Central memory CD8-positive, alpha-beta T cell (primary cell): ENCODE results near the gene CFAP73.
A peak's percentile ranks its signal among the peaks of the same experiment; 100 is the strongest.

Source experiments
- ATAC-seq: fragments of 150-1000 bp; cut with Tn5 transposase; replicated peaks from 2 replicates; pipeline ENCODE4 v1.10.0; 2022; ENCODE audit warnings: mild to moderate bottlenecking, moderate FRiP score, moderate number of reproducible peaks; ENCODE audit not compliant: poor library complexity, severe bottlenecking; ENCODE audit errors: extremely low read depth
- DNase-seq, 2 donors: peaks; one replicate each; pipeline ENCODE4 v3.0.0; 2021; ENCODE audit warnings: low spot score in 2 of 2
- H3K27ac Mint-ChIP-seq: one replicate; pipeline ENCODE4 v1.8.0; 2022; ENCODE audit warnings: low read depth, mild to moderate bottlenecking, moderate library complexity, mixed read lengths
- H3K27me3 Mint-ChIP-seq: one replicate; pipeline ENCODE4 v1.8.0; 2022; ENCODE audit warnings: mixed read lengths
- H3K36me3 Mint-ChIP-seq: one replicate; pipeline ENCODE4 v1.8.0; 2022; ENCODE audit warnings: mild to moderate bottlenecking, moderate library complexity, mixed read lengths; ENCODE audit not compliant: insufficient read depth
- H3K4me1 Mint-ChIP-seq: one replicate; pipeline ENCODE4 v1.8.0; 2022; ENCODE audit warnings: mixed read lengths
- H3K4me3 Mint-ChIP-seq: one replicate; pipeline ENCODE4 v1.8.0; 2022; ENCODE audit warnings: mild to moderate bottlenecking, moderate library complexity, mixed read lengths
- H3K9me3 Mint-ChIP-seq: one replicate; pipeline ENCODE4 v1.8.0; 2022; ENCODE audit warnings: mixed read lengths

CFAP73 gene

DNA sequence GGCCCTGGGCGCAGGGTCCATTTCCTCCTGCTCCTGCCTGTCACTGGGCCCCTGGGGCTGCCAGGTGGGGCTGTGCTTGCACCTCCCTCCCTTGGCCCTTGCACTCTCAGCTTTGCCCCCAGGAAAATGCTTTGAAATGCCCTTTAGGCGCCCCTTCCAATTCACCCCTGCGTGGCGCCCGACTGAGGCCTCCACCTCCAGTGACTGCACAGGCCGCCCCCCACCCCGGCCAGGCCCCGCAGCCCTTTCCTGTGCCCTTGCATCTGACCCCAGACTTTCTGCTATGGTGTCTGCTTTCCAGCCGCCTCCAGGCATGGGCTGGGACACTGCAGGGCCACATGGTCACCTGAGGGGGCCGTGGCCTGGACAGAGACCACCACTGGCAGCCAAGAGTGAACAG is 18.3 kb downstream of the CFAP73 start:
- DNase-seq (no peak), ATAC-seq (no peak)
- H3K36me3 Mint-ChIP-seq = peaks cover 63% of the 10 kb centered on the region
- H3K4me3 Mint-ChIP-seq = no peak overlapping the region
- no peak overlapping the region for H3K27ac Mint-ChIP-seq
- H3K4me1 Mint-ChIP-seq = peaks cover 6% of the 10 kb centered on the region
- H3K27me3 Mint-ChIP-seq = no peaks in the 10 kb centered on the region
- H3K9me3 Mint-ChIP-seq = no peaks in the 10 kb centered on the region

DNA sequence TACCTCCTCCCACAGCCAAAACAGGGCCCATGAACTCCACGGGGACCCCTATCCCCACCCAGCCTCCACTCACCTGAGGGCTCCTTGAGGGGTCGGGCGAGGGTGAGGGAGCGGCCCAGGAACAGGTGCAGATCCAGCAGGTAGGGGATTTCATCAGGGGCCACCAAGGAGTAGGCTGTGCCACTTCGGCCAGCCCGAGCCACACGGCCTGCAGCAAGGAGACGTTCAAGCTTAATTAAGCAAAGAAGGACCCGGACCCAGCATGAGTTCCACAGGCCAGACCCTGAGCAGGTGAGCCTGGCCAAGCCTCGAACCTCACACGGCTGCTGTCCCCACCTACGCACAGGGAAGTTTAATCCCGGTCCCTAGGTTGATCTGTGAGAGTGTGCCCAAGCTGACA is 20.2 kb downstream of the CFAP73 start:
- H3K4me1 Mint-ChIP-seq = peaks cover 11% of the 10 kb centered on the region
- H3K9me3 Mint-ChIP-seq = no peaks in the 10 kb centered on the region
- H3K27ac Mint-ChIP-seq = no peak overlapping the region
- H3K36me3 Mint-ChIP-seq = peaks cover 70% of the 10 kb centered on the region
- H3K4me3 Mint-ChIP-seq = no peak overlapping the region
- no peaks in the 10 kb centered on the region for H3K27me3 Mint-ChIP-seq
- no peak for DNase-seq
- ATAC-seq = no peak

DNA sequence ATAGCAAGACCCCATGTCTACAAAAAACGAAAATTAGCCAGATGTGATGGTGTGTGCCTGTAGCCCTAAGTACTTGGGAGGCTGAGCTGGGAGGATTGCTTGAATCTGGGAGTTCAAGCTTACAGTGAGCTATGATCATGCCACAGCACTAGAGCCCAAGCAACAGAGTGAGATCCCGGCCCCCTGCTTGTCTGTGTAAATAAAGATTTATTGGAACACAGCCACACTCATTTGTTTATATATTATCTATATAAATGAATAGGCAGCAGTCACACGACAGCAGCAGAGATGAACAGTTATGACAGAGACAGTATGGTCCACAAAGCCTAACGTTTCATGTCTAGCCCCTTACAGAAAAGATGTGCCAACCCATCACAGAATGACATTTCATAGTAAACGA is 20.9 kb downstream of the CFAP73 start:
- H3K27me3 Mint-ChIP-seq = no peaks in the 10 kb centered on the region
- H3K4me1 Mint-ChIP-seq = peaks cover 11% of the 10 kb centered on the region
- no peak overlapping the region for H3K27ac Mint-ChIP-seq
- H3K36me3 Mint-ChIP-seq = peaks cover 72% of the 10 kb centered on the region
- no peak for DNase-seq
- no peaks in the 10 kb centered on the region for H3K9me3 Mint-ChIP-seq
- no peak overlapping the region for H3K4me3 Mint-ChIP-seq
- ATAC-seq = no peak

DNA sequence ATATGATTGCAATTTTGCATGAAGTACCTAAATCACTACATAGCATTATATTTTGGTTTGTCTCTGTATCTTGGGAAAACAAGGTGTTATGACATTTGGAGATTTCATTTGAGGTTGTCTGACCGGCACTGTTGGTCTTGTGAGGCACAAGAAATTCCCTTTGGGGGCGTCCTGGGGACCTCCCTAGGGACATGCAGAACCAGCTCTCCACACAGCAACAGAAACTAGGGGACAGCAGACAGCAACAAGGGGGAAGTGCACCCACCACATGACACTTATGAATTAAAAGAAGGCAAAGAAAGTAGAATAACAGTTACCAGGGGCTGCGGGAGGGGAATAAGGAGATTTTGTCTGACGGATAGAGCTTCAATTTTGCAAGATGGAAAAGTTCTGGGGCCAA is 21.4 kb downstream of the CFAP73 start:
- Mint-ChIP-seq H3K27ac (no peak overlapping the region), H3K4me1 (peaks cover 11% of the 10 kb centered on the region), H3K4me3 (no peak overlapping the region), H3K36me3 (peaks cover 74% of the 10 kb centered on the region), H3K9me3 (no peaks in the 10 kb centered on the region), H3K27me3 (no peaks in the 10 kb centered on the region)
- DNase-seq = no peak
- ATAC-seq = no peak

DNA sequence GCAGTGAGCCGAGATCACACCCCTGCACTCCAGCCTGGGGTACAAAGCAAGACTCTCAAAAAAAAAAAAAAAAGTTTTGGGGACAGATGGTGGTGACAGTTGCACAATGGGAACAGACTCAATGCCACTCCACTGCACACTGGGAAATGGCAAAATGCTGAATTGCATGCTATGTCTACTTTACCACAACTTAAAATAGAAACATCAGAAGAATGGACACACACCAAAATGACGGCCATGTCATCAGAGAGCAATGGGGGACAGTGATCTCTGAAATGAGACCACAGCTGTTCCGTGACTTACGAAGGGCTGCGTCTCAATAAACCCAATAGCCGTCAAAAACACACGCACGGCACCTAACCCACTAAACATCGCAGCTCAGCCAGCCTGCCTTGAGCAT is 22.0 kb downstream of the CFAP73 start:
- Mint-ChIP-seq H3K9me3 (no peaks in the 10 kb centered on the region), H3K27me3 (no peaks in the 10 kb centered on the region), H3K27ac (no peak overlapping the region), H3K36me3 (peaks cover 77% of the 10 kb centered on the region), H3K4me1 (peaks cover 11% of the 10 kb centered on the region), H3K4me3 (no peak overlapping the region)
- ATAC-seq = no peak
- no peak for DNase-seq

DNA sequence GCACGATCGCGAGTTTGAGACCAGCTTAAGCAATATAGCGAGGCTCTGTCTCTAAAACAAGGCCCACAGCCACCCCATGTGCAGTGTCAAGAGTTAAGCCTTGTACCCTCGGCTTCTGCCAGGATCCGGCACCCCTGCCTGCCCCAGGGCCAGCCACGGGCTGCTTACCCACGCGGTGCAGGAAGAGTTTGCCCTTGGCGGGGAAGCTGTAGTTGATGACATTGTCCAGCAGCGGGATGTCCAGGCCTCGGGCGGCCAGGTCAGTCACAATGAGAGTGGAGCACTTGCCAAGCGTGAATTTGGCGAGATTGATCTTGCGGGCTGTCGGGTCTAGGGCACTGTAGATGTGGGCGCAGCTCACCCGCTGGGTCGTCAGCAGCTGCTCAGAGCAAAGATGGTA is 22.7 kb downstream of the CFAP73 start:
- peaks cover 11% of the 10 kb centered on the region for H3K4me1 Mint-ChIP-seq
- peaks cover 75% of the 10 kb centered on the region for H3K36me3 Mint-ChIP-seq
- ATAC-seq = no peak
- peak overlapping the region; percentile 51 for H3K27ac Mint-ChIP-seq
- no peak for DNase-seq
- H3K27me3 Mint-ChIP-seq = no peaks in the 10 kb centered on the region
- no peak overlapping the region for H3K4me3 Mint-ChIP-seq
- H3K9me3 Mint-ChIP-seq = no peaks in the 10 kb centered on the region

DNA sequence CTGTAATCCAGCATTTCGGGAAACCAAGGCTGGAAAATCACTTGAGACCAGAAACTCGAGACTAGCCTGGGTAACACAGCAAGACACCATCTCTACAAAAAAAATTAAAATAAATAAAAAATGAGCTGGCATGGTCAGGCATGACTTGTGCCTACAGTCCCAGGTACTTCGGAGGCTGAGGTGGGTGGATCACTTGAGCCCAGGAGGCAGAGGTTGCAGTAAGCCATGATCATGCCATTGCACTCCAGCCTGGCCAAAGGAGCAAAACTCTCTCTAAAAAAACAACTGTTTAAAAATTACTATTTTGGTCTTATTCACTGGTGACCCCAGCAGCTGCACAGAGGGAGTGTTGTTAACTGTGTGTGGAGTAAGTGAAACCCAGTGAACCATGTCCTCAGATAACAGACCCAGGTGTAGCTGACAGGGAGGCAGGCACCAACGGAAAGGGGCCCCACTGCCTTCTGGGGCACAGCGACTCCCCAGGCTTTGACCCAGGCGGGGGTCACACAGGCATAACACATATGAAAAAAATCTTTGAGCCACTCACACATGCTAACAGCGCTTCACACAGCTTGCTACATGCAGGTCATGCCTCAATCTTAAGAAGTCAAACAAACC is 23.7 kb downstream of the CFAP73 start:
- H3K27me3 Mint-ChIP-seq = no peaks in the 10 kb centered on the region
- H3K4me3 Mint-ChIP-seq = no peak overlapping the region
- no peak overlapping the region for H3K27ac Mint-ChIP-seq
- DNase-seq (no peak), ATAC-seq (no peak)
- peaks cover 11% of the 10 kb centered on the region for H3K4me1 Mint-ChIP-seq
- H3K9me3 Mint-ChIP-seq = no peaks in the 10 kb centered on the region
- H3K36me3 Mint-ChIP-seq = peaks cover 81% of the 10 kb centered on the region

DNA sequence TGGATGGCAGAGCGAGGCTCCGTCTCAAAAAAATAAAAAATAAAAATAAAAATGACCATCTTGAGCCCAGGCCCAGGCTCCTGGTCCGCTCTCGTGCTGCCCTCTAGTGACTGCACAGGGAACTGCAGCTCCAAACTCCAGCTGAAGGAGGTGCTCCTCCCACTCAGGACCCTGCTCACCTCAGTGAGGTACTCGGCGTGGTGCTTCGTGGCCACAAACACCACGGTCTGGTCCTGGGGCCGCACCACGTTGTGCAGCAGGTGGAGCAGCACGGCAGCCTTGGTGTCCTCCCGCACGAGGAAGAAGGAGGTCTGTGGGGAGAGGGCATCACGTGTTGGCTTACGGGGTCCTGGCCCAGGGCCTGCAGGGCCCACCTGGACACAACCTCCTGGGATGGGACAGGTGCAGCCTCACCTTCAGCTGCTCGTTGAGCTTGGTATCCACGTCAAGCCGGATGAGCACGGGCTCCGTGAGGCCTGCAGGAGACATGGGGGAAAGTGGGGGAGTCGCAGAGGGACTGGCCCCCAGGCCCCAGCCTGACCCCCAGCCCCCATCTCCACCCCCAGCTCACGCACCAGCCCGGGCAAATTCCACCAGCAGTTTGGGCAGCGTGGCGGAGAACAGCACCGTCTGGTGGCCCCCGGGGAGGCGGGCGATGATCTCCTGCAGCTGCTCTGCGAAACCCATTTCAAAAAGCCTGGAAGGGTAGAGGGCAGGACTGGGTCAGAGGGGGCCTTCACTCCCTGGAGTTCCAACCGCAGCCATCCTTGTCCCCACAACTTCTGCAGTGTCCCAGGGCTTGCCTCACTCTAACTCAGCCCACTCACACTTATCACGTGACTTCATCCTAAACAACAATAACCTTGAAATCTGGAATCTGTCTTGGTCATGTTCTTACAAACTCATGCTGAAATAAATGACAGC is 25.2 kb downstream of the CFAP73 start:
- Mint-ChIP-seq H3K36me3 (peaks cover 77% of the 10 kb centered on the region), H3K27me3 (no peaks in the 10 kb centered on the region), H3K4me3 (no peak overlapping the region), H3K27ac (no peak overlapping the region), H3K4me1 (peaks cover 11% of the 10 kb centered on the region), H3K9me3 (no peaks in the 10 kb centered on the region)
- DNase-seq = peak; percentile 67 to 78
- ATAC-seq = peak; percentile 54

DNA sequence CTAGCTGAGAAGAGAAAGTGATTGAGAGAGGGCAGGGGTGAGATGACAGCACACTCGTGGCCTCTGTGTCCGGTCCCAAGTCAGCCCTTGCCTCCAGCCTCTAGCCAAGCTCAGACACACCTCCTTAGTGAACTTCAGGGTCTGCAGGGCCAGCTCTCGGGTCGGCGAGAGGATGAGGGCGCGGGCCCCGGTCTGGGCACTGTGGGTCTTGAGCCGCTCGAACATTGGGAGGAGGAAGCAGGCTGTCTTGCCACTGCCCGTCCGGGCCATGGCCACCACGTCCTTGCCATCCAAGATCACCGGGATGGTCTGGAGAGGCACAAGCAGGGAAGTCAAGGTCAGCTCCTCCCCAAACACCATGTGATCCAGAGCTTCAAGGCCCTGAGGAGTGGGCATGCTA is 29.5 kb downstream of the CFAP73 start:
- Mint-ChIP-seq H3K9me3 (no peaks in the 10 kb centered on the region), H3K36me3 (peaks cover 56% of the 10 kb centered on the region), H3K27me3 (no peaks in the 10 kb centered on the region), H3K27ac (no peak overlapping the region), H3K4me1 (peaks cover 11% of the 10 kb centered on the region), H3K4me3 (no peak overlapping the region)
- no peak for ATAC-seq
- DNase-seq = no peak

DNA sequence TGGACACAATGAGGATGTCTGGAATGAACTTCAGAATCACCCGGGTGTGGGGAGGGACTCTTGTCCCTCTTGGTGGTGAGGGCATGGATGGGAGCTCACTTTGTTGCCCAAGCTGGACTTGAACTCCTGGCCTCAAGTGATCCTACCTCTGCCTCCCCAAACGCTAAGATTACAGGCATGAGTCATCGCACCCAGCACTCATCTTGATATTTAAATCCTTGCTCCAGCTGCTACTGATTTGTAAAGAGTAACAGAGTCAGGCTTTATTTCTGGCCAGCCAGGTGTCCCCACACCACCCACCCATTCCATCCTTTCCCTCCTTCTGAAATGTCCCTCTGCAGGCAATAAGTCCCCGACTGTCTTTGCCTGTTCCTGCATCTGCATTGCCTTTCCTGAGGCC is 30.8 kb downstream of the CFAP73 start:
- Mint-ChIP-seq H3K9me3 (no peaks in the 10 kb centered on the region), H3K36me3 (peaks cover 53% of the 10 kb centered on the region), H3K27me3 (no peaks in the 10 kb centered on the region), H3K4me3 (no peak overlapping the region), H3K27ac (no peak overlapping the region), H3K4me1 (peaks cover 6% of the 10 kb centered on the region)
- DNase-seq (no peak), ATAC-seq (no peak)

DNA sequence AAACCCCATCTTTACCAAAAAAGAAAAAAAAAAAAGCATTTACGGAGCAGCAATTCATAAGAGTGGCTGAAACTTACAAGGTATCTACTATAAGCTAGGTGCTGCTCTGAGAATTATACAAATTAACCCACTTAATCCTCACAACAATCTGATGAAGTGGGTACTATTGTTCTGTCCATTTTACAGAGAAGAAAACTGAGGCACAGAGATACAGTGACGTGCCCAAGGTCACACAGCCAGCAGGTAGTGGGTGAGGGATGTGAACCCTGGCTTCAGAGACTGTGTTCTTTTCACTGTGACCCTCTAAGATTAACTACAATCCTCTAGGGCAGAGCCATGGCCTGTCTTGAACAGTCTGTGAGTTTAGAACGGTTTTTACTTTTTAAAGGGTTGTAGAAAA is 32.5 kb downstream of the CFAP73 start:
- Mint-ChIP-seq H3K9me3 (no peaks in the 10 kb centered on the region), H3K27ac (no peak overlapping the region), H3K36me3 (peaks cover 40% of the 10 kb centered on the region), H3K4me3 (no peak overlapping the region), H3K4me1 (peaks cover 16% of the 10 kb centered on the region), H3K27me3 (no peaks in the 10 kb centered on the region)
- ATAC-seq (no peak), DNase-seq (no peak)

DNA sequence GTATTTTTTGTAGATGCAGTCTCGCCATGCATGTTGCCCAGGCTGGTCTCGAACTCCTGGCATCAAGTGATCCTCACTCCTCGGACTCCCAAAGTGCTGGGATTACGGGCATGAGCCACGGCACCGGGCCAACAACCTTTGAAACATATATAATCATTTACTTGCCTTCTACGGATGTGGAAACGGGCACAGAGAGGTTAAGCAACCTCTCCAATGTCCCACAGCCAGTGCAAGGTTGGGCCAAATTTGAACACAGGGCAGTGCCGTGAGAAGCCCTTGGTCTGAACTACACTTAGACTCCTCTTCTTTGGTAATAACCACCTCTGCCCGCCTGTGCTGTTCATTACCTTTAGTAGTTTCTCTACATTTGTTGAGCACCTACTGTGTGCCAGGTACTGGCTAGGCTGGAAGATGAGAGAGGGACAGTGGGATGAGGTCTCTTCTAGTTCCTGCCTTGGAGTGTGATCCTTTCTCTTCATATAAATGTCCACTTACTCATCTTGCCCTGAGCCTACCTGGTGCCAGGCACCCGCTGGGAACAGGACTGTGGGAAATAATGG is 33.6 kb downstream of the CFAP73 start:
- Mint-ChIP-seq H3K4me1 (peaks cover 20% of the 10 kb centered on the region), H3K4me3 (no peak overlapping the region), H3K9me3 (no peaks in the 10 kb centered on the region), H3K36me3 (peaks cover 32% of the 10 kb centered on the region), H3K27me3 (no peaks in the 10 kb centered on the region), H3K27ac (peak overlapping the region; percentile 61)
- ATAC-seq (no peak), DNase-seq (no peak)
